Stimulated activated CD8-positive, alpha-beta memory T cell treated with anti-CD3 and anti-CD28 coated beads, Interleukin-4, amount 100 ng/mL, for 24 hours (primary cell): ENCODE measurements around the gene FOXRED1.
A peak's percentile ranks its signal among the peaks of the same experiment; 100 is the strongest.
"Not testable (repeated sequence)": the region's sequence is repeated elsewhere in the genome, so short reads cannot be mapped to it uniquely, and the experiment has no call there.

Experiments used
- DNase-seq: peaks from one replicate; pipeline ENCODE4 v3.0.0-alpha.2; 2020; ENCODE audit warnings: low read depth

The FOXRED1 gene

DNA sequence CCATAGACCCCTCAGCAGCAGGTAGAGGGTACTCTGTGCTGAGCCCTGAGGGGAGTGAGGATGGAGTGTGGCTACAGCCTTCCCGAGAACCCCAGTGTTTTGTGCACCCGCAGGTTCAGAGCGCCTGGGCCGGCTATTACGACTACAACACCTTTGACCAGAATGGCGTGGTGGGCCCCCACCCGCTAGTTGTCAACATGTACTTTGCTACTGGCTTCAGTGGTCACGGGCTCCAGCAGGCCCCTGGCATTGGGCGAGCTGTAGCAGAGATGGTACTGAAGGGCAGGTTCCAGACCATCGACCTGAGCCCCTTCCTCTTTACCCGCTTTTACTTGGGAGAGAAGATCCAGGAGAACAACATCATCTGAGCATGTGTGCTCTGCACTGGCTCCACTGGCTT, 8.4 kb downstream of the FOXRED1 start:
- no peak for DNase-seq

DNA sequence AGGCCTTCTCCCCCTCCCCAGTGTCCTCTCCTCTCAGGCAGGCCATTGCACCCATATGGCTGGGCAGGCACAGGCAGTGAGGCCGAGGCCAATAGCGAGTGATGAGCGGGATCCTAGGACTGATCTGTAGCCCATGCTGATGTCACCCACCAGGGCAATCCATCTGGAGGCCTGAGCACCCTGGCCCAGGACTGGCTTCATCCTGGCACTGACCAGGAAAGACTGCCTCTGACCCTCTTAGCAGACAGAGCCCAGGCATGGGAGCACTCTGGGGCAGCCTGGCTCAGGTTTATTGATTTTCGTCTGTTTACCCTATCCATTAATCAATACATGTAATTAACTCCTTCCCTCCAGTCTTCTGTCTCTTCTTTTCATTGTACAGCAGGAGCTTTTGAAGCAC, 8.8 kb downstream of the FOXRED1 start:
- no peak for DNase-seq

DNA sequence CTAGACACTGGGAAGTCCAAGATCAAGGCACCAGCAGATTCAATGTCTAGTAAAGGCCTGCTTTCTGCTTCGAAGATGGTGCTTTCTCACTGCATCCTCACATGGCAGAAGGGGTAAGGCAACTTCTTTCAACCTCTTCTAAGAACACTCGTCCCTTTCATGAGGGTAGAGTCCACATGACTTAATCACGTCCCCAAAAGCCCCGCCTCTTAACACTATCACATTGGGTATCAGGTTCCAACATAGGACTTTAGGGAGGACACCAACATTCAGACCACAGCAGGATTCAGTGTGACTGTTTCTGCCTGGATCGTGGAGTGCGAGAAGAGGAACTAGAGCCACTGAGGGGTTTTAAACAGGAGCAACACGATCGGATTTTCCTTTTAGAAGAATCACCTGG, 10.2 kb downstream of the FOXRED1 start:
- DNase-seq: no peak

DNA sequence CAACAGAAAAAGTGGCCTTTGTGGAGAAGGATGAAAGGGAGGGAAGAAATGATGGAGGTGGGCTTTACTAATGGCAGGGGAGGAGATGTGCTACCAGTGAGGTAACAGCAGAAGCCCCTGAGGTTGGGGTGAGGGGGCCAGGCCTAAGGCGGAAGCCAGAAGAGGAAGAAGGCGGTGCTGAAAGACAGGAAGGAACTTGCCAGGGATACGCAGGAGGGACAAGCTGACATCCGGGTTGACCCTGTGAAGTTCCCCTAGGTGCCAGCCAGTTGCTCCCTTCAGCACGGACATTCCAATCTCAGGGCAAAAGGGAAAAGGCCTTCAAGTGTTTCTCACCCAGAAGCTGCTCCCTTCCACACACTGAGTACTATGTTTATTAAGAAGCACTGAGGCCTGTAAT, 11.6 kb downstream of the FOXRED1 start:
- no peak for DNase-seq

DNA sequence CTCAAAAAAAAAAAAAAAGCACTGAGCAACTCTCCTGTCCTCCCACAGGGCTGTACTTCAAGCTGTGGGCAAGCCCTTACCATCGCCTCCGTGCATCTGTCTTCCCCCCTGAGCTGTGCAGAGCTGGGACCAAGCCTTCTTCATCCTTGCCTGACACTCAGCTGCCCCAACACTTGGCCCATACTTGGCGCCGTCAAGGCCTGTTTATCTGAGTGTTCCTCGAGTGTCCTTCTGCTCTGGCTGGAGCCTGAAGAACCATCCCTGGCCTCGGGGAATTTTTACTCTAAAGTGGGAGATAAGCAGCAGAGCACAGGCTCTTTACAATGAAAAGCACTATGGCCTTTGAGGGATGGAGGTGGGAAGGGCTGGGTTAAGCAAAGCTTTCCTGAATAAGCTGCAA, 12.3 kb downstream of the FOXRED1 start:
- DNase-seq: no peak

DNA sequence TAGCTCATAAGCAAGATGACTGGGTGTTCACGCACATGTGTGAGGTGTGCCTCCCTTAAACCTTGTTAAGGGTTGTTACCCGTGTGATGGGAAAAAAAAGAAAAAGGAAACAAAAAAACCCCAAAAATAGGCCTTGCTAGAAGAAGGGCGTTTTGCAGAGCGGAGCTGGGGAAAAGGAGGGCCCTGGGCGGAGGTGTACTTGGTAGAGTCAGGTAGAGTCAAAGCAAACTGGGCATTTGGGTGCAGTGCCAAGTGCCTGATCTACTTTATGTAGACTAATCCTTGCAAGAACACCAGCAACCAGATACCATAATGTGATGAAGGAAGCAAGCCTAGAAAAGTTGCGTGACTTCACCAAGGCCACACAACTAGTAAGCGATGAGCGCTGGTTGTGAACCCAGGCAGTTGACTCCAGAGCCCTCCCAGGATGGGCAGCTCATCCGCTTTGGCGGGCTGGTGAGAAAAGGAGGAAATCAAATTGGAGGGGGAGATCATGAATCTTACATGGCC, 12.8 kb downstream of the FOXRED1 start:
- no peak for DNase-seq

DNA sequence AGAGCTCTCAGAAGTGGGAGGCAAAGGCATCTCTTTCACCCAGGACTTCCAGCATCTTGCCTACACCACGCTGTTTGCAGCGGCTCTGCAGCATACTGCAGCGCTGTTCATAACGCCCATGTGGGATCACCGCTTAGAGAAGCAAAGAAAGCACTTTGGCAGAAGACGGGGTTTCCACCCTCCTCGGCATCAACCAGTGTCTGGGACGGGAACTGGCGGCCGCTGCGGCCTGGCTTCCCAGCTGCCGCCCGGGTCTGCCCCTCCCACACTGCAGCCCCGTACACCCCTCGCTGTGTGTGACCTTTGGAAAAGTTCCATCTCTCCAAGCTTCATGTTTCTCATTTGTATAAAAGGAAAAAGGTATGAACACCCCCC, 13.4 kb downstream of the FOXRED1 start:
- no peak for DNase-seq

DNA sequence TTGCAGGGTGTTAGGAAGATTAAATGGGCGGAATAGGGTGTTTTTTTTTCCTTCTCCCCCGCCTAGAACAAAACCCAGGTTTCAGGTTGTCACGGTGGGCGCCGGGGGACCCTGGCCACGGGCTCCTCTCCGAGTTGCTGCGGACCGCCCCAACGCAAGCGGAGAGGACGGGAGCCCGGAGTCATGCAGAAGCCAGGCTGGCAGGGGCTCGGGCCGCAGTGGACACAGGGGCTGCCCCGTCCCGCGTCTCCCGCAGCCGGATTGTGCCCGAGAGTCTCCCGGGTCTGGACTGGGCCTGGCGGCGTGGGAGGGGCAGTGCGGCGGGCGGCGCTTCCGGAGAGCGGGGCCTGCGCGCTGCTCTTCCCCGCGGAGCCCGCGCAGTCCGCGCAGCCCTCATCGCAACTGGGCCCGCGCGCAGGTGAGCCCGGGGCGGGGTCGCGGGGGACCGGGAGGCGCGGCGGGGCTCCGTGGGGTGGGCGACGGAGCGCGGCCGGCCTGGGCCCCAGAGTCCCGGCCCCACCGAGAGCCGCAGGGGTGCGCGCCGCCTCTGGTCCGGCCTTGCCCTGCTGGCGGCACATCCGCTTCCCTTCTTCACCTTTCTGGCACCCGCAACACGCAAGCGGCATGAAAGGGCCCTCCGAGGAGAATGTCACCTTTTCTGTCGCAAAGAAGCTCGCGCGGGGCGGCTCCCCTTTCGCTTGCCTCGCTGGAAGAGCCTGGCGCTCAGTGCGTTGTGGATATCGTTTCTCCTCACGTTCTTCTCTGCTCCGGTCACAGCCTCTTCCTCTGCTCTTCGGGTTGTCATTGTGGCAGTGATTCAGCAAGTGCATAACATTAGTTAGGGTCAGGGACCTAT, 14.0 kb downstream of the FOXRED1 start, which contains the start of gene TIRAP:
TSS of gene TIRAP (plus strand) at position 358 of the 856 bp plus-strand sequence. CDS start 7,802 bp downstream, outside the sequence.
- DNase-seq: peak; percentile 33

DNA sequence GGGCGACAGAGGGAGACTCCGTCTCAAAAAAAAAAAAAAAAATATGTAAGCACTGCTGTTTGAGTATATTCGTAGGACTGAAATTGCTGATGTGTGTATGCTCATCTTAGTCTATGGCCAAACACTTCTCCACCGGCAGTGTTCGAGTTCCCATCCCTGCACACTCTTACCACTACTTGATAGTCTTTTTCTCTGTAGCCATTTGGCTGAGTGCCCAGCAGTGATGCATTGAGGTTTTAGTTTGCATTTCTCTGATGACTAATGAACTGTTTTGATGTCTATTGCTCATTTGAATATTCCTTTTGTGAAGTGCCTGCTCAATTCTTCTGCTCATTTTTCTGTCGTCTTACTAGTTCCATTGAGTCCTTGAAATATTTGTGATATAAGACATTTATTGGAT, 15.9 kb downstream of the FOXRED1 start:
- peak; percentile 77 for DNase-seq

DNA sequence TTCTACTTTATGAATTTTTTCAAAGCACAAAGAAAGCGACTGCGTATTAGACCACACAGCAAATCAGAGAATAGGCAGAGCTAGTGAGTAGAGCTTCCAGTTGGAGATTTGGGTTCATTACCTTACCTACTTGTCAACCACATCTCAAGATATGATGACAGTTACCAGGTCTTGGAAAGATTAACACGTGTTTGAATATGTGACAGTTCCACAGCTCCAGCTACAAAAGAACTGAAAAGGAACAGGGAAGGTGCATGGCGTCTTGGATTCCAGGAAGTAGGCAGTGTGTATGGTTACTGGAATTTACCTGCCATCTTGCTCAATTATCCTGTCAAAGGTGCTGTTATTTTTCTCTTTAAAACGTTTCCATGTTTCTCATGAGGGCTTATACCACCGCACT, 19.3 kb downstream of the FOXRED1 start:
- no peak for DNase-seq

DNA sequence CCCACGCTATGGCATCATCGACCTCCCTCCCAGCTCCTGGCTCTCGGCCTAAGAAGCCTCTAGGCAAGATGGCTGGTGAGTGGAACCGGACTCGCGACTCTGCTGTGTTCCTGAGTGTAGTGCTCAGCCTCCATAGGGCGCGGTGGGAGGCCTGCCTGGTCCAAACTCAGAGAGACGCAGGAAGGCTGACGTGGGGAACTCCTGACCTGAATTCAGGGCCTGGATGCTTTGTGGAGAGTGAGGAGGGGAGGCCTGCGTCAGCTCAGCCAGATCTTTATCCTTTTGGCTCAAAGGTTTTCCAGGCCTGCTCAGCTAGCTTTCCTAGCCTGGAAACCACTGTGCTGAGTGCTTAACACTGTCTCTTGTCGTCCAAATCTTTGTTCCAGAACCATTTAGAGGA, 21.9 kb downstream of the FOXRED1 start:
- DNase-seq: no peak

DNA sequence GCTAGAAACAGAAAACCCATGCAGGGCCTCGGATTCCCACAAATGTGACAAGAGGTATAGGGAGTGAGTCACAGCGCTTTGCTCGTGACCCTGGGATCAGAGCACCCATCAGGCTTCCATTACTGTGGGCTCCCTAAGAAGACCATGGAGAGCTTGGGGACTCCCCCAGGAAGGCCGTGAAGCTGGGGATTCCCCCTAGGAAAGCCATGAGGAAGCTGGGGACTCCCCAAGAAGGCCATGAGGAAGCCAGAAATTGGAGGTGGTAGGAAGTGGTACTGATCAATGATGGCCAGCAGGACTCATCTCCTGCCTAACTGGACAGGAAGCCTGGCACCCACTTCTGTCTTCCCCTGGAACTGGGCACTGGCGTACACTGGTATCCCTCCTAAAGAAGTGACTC, 24.8 kb downstream of the FOXRED1 start:
- DNase-seq: no peak

DNA sequence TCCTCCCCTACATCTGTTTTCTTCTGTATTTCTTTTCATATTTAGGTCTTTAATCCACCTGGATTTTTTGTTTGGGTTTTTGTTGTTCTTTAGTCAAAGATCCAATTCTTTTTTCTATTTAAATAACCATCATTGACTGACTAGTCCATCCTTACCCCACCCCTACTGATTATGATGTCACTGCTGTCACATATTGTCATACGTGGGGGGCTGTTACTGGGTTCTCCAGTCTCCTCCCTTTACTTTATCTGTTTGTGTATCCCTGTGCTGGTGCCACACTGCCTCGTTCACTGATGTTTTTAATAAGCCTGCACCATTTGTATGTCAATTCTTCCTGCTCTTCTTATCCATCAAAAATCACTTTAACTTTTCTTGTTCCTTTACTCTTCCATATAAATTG, 28.1 kb downstream of the FOXRED1 start:
- no peak for DNase-seq

DNA sequence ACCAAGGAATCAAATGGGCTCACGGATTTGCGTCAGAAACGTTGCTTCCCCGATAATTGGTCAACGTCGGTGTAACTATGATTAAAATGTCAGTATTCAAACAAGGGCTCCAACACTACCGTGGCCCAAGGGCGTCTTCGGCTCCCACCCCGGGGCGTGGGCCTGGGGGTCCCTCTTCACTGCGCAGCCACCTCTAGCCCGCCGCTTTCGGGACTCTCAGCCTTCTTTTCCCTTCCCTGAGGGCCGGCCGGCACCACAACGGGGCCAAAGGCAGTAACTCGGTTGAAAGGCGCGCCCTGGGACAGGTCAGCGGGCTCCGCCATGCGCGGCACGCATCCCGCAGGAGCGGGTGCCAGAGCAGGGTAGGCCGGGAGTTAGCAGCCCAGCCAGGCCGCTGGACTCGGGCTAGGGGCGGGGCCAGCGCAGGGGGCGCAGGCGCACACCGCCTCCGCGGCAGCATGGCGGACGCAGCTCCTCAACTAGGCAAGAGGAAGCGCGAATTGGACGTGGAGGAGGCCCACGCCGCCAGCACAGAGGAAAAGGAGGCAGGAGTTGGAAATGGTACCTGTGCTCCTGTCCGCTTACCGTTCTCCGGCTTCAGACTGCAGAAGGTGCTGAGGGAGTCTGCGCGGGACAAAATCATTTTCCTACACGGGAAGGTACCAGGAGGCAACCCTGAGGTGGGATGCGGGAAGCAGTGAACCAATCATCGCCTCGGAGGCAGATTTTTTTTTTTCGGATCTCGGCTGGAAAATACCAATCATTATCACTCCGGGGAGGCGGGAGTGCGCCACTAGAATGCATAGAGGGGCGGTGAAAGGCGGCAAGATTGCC, 34.9 kb downstream of the FOXRED1 start, which contains the start of gene DCPS:
TSS of gene DCPS (plus strand) at position 438 of the 834 bp plus-strand sequence. CDS start at position 459, 21 bp downstream.
- DNase-seq: peak; percentile 79

DNA sequence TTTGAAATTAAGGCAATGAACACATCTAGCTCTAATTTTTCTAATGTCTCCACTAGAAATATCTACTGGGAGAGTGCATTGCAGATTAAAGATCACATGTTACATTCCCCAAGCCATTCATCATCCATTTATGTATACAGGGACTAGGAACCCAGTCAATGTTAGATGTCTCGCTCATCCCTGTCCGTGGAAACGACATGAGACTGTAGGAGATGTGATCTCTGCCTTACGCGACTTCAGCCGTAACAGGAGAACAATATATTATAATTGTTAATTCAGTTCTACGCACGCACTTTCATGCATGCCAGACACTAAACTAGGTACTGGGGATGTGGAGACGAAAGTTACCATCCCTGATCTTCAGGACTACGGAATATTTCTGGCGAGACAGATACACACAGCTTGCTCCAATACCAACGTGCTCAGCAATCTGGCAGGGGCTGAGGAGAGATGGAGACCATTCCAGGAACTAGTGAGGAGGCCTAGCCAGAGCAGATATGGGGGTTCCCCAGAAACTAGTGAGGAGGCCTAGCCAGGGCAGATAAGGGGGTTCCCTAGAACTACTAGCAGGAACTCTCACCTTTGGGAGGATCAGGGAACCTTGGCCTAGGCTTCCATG, 35.6 kb downstream of the FOXRED1 start:
- no peak for DNase-seq

DNA sequence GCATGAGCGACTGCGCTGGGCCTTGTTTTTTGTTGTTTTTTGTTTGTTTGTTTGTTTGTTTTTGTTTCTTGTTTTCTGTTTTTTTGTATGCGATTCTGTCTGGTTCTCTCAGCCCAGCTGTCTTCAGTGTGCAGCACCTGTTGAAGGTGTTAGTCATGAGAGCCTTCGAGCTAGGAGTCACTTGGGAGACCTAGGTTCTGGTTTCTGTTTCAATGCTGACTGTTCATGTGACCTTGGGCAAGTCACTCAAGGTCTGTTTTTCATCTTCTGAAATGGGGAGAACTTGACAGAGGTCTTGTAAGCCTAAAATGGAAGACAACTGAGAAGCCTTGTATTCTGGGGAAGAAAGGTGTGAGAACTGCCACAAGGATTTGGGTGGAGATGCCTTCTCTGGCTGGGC, 36.7 kb downstream of the FOXRED1 start:
- no peak for DNase-seq

DNA sequence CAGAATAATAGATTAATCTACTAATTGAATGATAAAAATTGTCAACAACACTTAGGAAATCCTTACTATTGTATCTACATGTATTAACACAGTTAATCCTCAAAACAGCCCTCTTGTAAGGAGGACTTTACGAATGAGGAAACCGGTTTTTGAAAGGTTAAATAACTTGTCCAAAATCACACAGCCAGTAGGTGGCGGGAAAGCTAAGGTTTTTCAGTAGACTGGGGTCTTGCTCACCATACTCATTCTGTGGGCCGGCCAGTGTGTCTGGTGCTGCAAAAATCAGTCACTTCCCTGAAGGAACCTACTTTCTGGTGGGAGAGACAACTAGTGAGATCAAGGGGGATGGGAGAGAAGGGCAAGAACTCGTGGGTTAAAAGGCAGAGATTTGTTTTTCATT, 38.8 kb downstream of the FOXRED1 start:
- DNase-seq: no peak

DNA sequence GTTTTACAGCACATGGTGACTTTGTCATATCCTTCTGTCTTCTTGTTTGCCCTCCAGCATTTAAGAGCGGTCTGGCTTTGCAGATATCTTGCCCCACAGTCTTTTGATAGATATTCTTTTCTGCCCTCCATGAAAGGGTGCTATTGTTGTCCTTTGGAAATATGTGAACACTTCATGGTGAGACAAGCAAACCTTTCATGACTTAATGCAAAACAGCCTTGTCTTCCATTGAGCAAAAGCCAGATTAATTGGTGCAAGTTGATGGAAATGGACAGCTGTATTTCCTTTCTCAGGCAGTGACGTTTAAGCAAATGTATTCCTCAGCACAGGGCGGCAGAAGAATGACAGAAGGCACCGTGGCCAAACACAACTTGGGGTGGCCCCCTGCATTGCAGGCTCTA, 39.3 kb downstream of the FOXRED1 start:
- no peak for DNase-seq

DNA sequence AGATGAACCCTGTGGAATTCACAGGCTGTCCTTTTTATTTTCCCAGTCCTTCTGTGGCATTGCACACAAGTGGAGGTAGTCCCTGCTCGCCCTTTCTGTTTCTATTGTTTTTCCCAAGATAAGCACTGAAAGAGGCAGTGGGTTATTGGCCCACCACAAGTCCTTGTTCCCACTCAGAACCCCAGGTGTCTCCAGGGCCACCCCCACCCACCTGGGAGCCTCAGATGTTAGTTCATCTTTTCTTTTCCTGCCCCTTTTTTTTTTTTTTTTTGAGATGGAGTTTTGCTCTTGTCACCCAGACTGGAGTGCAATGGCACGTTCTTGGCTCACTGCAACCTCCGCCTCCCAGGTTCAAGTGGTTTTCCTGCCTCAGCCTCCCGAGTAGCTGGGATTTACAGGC, 39.8 kb downstream of the FOXRED1 start:
- DNase-seq: not testable (repeated sequence)

DNA sequence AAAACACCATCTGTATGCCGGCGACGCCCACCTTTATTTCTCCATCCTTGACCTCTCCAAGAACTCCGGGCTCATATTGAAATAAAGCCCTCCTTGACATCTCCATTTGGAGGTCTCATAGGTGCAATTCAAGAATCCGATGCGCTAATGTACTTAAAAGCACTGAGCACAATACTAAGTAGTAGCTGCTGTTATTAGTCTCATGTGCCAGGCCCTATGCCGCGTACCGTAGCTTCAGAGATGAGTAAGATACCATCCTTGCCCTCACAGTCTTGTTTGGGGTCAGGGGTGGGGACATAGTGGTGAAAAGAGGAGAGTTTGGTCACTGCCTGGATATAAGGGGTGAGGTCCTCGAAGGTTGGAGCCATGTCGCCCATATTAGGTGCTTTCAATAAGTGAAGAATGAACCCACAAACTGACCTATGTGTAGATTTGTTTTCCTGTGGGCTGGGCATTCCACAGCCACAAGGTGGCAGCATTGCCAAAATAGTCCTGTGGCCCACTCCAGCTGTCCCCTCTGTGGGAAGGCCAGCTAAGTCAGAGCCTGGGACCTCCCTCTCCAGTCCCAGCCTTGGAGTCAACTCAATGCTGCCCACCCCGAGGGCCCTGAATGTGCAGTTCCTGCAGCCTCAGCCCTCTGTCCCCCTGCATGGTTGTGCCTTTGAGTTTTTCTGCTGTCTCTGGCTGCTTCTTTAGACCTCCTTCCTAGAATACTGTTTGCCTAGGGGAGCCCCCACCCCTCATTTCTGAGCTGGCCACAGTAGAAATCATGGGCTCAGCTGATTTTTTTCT, 41.4 kb downstream of the FOXRED1 start:
- peak; percentile 42 for DNase-seq

DNA sequence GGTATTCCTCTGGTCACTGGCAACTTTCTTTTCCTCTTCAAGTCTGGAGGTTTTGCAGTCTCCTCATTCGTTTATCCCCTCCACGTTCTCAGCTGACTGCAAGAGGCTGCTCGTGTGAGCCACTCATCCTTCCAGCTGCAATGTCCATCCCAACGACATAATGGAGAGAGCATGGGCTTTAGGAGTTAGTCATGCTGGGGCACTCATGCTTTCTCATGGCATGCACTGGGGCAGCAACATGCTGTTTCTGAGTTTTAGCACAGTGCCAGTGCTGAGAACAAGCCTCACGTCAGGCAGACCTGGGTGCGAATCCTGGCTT, 42.0 kb downstream of the FOXRED1 start:
- no peak for DNase-seq
